K562 (cell line): Measurements from ENCODE around the gene CACNA1A. TPM values are rescaled to one million over a fixed set of nuclear protein-coding genes. Genes with fewer than 3 reads are reported as not detected.
A peak's percentile ranks its signal among the peaks of the same experiment; 100 is the strongest.

Source experiments
- ATAC-seq: fragments of 200-7000 bp; cut with Tn5 transposase; 3 replicates; pipeline ENCODE4 v1.9.1; 2020; ENCODE audit warnings: moderate library complexity
- BruUV-seq: library from RNA; stranded (reverse); fragments of 400-500 nt; replicated peaks from 2 replicates; lab custom pipeline; 2021; lab: Mats Ljungman, UMichigan
- CTCF ChIA-PET: fragments of 300-600 bp; formaldehyde crosslinking; extraction: SDS; loops from one replicate; lab custom pipeline; 2021; ENCODE audit warnings: low intra/inter-chr PET ratio; lab: Yijun Ruan, JAX
- POLR2A ChIA-PET: fragments of 300-600, 350-650 bp; sonication (Branson Sonifier 250); formaldehyde crosslinking; extraction: SDS; loops from one replicate; lab custom pipeline; 2021; ENCODE audit warnings: antibody characterized with exemption, inconsistent platforms; lab: Yijun Ruan, JAX
- DNase-seq, 4 experiments: peaks; one replicate each; pipeline versions ENCODE4 v3.0.0 to v3.0.0-alpha.2; 2011 to 2018; ENCODE audit warnings: low spot score in 3 of 4, mixed read lengths in 3 of 4; ENCODE audit errors: extremely low read depth in 1 of 4
- FAIRE-seq: peaks from 2 replicates; lab custom pipeline; 2011; peaks lifted over from hg19 to GRCh38; lab: Jason Lieb, UNC
- H2AFZ ChIP-seq: 2 replicates; pipeline ENCODE4 v1.6.0; 2011; ENCODE audit warnings: low read depth, low read length, control low read depth, inconsistent platforms
- H3K27ac ChIP-seq: fragments of 200-600 bp; 3 replicates; pipeline ENCODE4 v1.8.0; 2011; ENCODE audit warnings: low read depth, mild to moderate bottlenecking, control low read depth, inconsistent platforms, low read length, moderate library complexity, mixed read lengths; ENCODE audit errors: extremely low read depth
- H3K27me3 ChIP-seq, 2 experiments: fragments of 300-600 bp in 1 of 2; 2 replicates in 1 of 2; 3 replicates in 1 of 2; pipeline versions ENCODE4 v1.6.0 to v1.8.0; 2011; ENCODE audit warnings: inconsistent platforms in 2 of 2, low read length in 2 of 2, mild to moderate bottlenecking in 1 of 2, mixed read lengths in 1 of 2, moderate library complexity in 1 of 2; ENCODE audit not compliant: control insufficient read depth in 2 of 2, insufficient read depth in 2 of 2
- H3K36me3 ChIP-seq: fragments of 300-600 bp; 3 replicates; pipeline ENCODE4 v1.8.0; 2011; ENCODE audit warnings: mild to moderate bottlenecking, low read length, inconsistent platforms; ENCODE audit not compliant: control insufficient read depth, insufficient read depth
- H3K4me1 ChIP-seq, 2 experiments: fragments of 200-600 bp in 1 of 2; replicated peaks in 1 of 2; 2 replicates in 1 of 2; 3 replicates in 1 of 2; pipeline versions ENCODE4 v1.5.1 to v1.8.0; 2011; ENCODE audit warnings: inconsistent platforms in 2 of 2, low read length in 2 of 2, mild to moderate bottlenecking in 1 of 2, mixed read lengths in 1 of 2, moderate library complexity in 1 of 2; ENCODE audit not compliant: control insufficient read depth in 2 of 2, insufficient read depth in 2 of 2
- H3K4me2 ChIP-seq: 2 replicates; pipeline ENCODE4 v1.6.1; 2011; ENCODE audit warnings: low read length, control low read depth, inconsistent platforms, mixed read lengths; ENCODE audit not compliant: insufficient read depth
- H3K4me3 ChIP-seq: fragments of 200-600 bp; sonication (generic), shearing (Covaris generic); 2 replicates; pipeline ENCODE4 v1.5.1; 2016; ENCODE audit warnings: control low read depth, inconsistent platforms
- H3K79me2 ChIP-seq: fragments of 200-600 bp; 3 replicates; pipeline ENCODE4 v1.8.0; 2011; ENCODE audit warnings: low read length, inconsistent platforms; ENCODE audit not compliant: control insufficient read depth, insufficient read depth
- H3K9ac ChIP-seq, 2 experiments: 2 replicates each; pipeline versions ENCODE4 v1.6.0 to v1.6.1; 2011; ENCODE audit warnings: low read depth in 2 of 2, low read length in 2 of 2, control low read depth in 1 of 2, inconsistent platforms in 1 of 2, mild to moderate bottlenecking in 1 of 2, mixed read lengths in 1 of 2; ENCODE audit not compliant: insufficient read depth in 1 of 2
- H3K9me1 ChIP-seq: one replicate; pipeline ENCODE4 v1.6.0; 2011; ENCODE audit warnings: inconsistent platforms, mild to moderate bottlenecking, low read length, moderate library complexity; ENCODE audit not compliant: control insufficient read depth, insufficient read depth
- H3K9me3 ChIP-seq: replicated peaks from 2 replicates; pipeline ENCODE4 v1.5.1; 2011; ENCODE audit warnings: low read depth, low read length, inconsistent platforms; ENCODE audit not compliant: control insufficient read depth, insufficient read depth
- H4K20me1 ChIP-seq: replicated peaks from 2 replicates; pipeline ENCODE4 v1.6.1; 2011; ENCODE audit warnings: low read length, inconsistent platforms, mixed read lengths; ENCODE audit not compliant: control insufficient read depth, insufficient read depth
- CXXC5 ChIP-seq: fragments of 250-450 bp; sonication (Bioruptor Pico); IDR thresholded peaks from 2 replicates; pipeline ENCODE4 v1.8.0; 2022; ENCODE audit warnings: inconsistent platforms, mild to moderate bottlenecking, moderate library complexity
- NFIC ChIP-seq: fragments of 450-650 bp; IDR thresholded peaks from 2 replicates; pipeline ENCODE4 v1.6.1; 2017; ENCODE audit warnings: mild to moderate bottlenecking, inconsistent platforms
- RB1 ChIP-seq: fragments of 450-650 bp; IDR thresholded peaks from 2 replicates; pipeline ENCODE4 v1.6.1; 2017; ENCODE audit warnings: low read depth, mild to moderate bottlenecking
- RCOR1 ChIP-seq, 2 experiments: IDR thresholded peaks; 2 replicates each; pipeline ENCODE4 v1.6.1; 2012; ENCODE audit warnings: low read depth in 2 of 2, low read length in 2 of 2, borderline replicate concordance in 1 of 2, improper control_type of control experiment in 1 of 2
- SMC3 ChIP-seq: conservative IDR thresholded peaks from 2 replicates; pipeline ENCODE4 v1.6.1; 2011; ENCODE audit warnings: low read depth, low read length, improper control_type of control experiment; ENCODE audit not compliant: insufficient read depth
- ZNF124 ChIP-seq: sonication (generic); formaldehyde crosslinking; IDR thresholded peaks from 2 replicates; pipeline ENCODE4 v1.8.1; 2022; ENCODE audit warnings: missing genetic modification reagents
- WGBS: fragments of 100-300 bp; shearing (Covaris generic); methylation state at CpG from one replicate; pipeline ENCODE4 v1.1.6; 2016; ENCODE audit warnings: low coverage, mixed read lengths; ENCODE audit not compliant: insufficient coverage; ENCODE audit errors: missing lambda C conversion rate; 5-methylcytosine and 5-hydroxymethylcytosine counted together
- in situ Hi-C: fragments of 300-500 bp; cut with MboI; formaldehyde crosslinking; loops from 4 replicates; pipeline ENCODE4 v1.15.0; 2018; ENCODE audit warnings: inconsistent platforms, mixed read lengths
- intact Hi-C: fragments of 100-400 bp; cut with micrococcal nuclease; formaldehyde crosslinking; loops from 2 replicates; pipeline ENCODE4 v1.14.2; 2022
- polyA plus RNA-seq, 8 experiments: library from polyadenylated mRNA; depleted of rRNA in 4 of 8; stranded (reverse) in 5 of 8; unstranded in 3 of 8; fragments of >200 nt; fragmentation: Nextera tagmentation in 2 of 8; fragmentation: Illumina TruSeq in 1 of 8; extraction: Ambion mirVana in 2 of 8; extraction: Trizol in 1 of 8; gene quantifications; 2 replicates each; pipeline versions ENCODE4 v1.2.1 to v1.2.3, GENCODE V29; 2011 to 2014; ENCODE audit warnings: inconsistent platforms in 1 of 8, missing spikeins in 1 of 8
- total RNA-seq, 7 experiments: library from RNA; depleted of rRNA in 6 of 7; stranded (reverse); fragments of >200 nt in 6 of 7; fragmentation: Illumina TruSeq in 2 of 7; extraction: Trizol in 2 of 7; gene quantifications; 2 replicates each; pipeline versions ENCODE4 v1.2.1 to v1.2.3, GENCODE V29; 2011 to 2021; ENCODE audit warnings: low replicate concordance in 1 of 7
- TF ChIP-seq, protein P1 (sequence below): IDR thresholded peaks from 2 replicates; pipeline ENCODE4 v1.6.1; 2011; ENCODE audit warnings: borderline replicate concordance, low read depth, mild to moderate bottlenecking, moderate library complexity, low read length; ENCODE audit not compliant: insufficient read depth, poor library complexity, severe bottlenecking
- TF ChIP-seq, protein P2 (sequence below), 3 experiments: IDR thresholded peaks in 2 of 3; conservative IDR thresholded peaks in 1 of 3; 2 replicates each; pipeline ENCODE4 v1.5.1; 2011 to 2012; ENCODE audit warnings: low read length in 3 of 3, mild to moderate bottlenecking in 3 of 3, control low read depth in 2 of 3, improper control_type of control experiment in 1 of 3, inconsistent platforms in 1 of 3, low read depth in 1 of 3, mixed read lengths in 1 of 3, moderate library complexity in 1 of 3; ENCODE audit not compliant: insufficient read depth in 2 of 3
- TF ChIP-seq, protein P3 (sequence below): sonication (generic); formaldehyde crosslinking; IDR thresholded peaks from 2 replicates; pipeline ENCODE4 v1.8.0; 2023; ENCODE audit warnings: mild to moderate bottlenecking, missing genetic modification reagents

CACNA1A gene
- total and polyA plus RNA-seq, 9 of the 15 experiments (the other 6 are each of a cell fraction or from before 2014, with no cell fraction given), result 0.03 to 0.20 (median 0.09) TPM; not detected in 1

DNA sequence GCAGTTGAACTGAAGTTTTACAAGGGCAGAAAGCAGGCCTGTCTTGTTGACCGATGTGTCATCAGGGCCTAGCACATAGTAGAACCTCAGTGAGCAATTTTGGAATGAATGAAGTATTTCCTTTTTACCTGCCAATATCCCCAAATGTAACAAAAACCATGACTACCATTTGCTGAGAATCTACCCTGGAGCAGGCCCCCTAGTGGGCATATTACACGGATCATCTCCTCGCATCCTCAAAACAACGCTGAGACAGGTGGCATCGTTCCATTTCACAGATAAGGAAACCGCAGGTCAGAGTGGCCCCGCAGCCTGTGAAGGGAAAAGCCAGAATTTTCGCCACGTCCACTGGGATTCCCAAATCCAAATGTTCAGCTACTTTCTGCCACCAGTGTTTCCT, 77.9 kb downstream of the CACNA1A start:
- WGBS, result under 1% methylated on average over 9 of the region's 9 CpGs
- POLR2A ChIA-PET, result no interaction called here
- Histone ChIP-seq H3K4me2 (no peak overlapping the region), H3K36me3 (no peaks in the 10 kb centered on the region), H2AFZ (no peak overlapping the region), H3K4me1 (no peaks in the 10 kb centered on the region; a peak in 2 of 5 replicates), H3K9me3 (no peaks in the 10 kb centered on the region), H3K27me3 (peaks cover 0 to 5% of the 10 kb centered on the region in 2 experiments; a peak in 1 of 5 replicates), H3K9me1 (no peaks in the 10 kb centered on the region), H3K79me2 (no peaks in the 10 kb centered on the region), H3K27ac (no peak overlapping the region), H3K4me3 (no peak overlapping the region), H4K20me1 (no peaks in the 10 kb centered on the region), H3K9ac (no peak overlapping the region)
- ATAC-seq, result peak; percentile 82
- peak; percentile 75 for FAIRE-seq
- in situ Hi-C loops, result loop anchor here (10.0 kb wide), 1 partner anchor 454 kb away; no protein-coding TSS in a partner anchor
- DNase-seq, result peak; percentile 32 to 64 (median 48)
- intact Hi-C loops, result no loop called here
- CTCF ChIA-PET, result interaction anchor here (1.6 to 4.8 kb wide), 3 partner anchors 61 to 463 kb away, joined by 6 to 53 read pairs (median 34); no protein-coding TSS in a partner anchor
- no TSS peak for BruUV-seq
- 0 out of 2 replicates have a peak, but pooled peaks have one; percentile 22 for TF ChIP-seq SMC3
- 0 out of 2 replicates have a peak, but pooled peaks have one; percentile 17 for TF ChIP-seq RB1
- peak; percentile 29; the same call in 1 of the 2 replicates for TF ChIP-seq NFIC
- TF ChIP-seq CXXC5, result peak; percentile 32; the same call in 1 of the 2 replicates
- TF ChIP-seq RCOR1 (IDR thresholded peaks at IDR 0.05; ENCODE audit: borderline replicate concordance in 1 of 2, low read depth in 2 of 2, low read length in 2 of 2), result peak in 1 of 2 experiments; percentile 72; a peak in 2 of 4 replicates
- TF ChIP-seq, protein P1, sequence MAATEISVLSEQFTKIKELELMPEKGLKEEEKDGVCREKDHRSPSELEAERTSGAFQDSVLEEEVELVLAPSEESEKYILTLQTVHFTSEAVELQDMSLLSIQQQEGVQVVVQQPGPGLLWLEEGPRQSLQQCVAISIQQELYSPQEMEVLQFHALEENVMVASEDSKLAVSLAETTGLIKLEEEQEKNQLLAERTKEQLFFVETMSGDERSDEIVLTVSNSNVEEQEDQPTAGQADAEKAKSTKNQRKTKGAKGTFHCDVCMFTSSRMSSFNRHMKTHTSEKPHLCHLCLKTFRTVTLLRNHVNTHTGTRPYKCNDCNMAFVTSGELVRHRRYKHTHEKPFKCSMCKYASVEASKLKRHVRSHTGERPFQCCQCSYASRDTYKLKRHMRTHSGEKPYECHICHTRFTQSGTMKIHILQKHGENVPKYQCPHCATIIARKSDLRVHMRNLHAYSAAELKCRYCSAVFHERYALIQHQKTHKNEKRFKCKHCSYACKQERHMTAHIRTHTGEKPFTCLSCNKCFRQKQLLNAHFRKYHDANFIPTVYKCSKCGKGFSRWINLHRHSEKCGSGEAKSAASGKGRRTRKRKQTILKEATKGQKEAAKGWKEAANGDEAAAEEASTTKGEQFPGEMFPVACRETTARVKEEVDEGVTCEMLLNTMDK, result peak; percentile 51
- TF ChIP-seq, protein P2, sequence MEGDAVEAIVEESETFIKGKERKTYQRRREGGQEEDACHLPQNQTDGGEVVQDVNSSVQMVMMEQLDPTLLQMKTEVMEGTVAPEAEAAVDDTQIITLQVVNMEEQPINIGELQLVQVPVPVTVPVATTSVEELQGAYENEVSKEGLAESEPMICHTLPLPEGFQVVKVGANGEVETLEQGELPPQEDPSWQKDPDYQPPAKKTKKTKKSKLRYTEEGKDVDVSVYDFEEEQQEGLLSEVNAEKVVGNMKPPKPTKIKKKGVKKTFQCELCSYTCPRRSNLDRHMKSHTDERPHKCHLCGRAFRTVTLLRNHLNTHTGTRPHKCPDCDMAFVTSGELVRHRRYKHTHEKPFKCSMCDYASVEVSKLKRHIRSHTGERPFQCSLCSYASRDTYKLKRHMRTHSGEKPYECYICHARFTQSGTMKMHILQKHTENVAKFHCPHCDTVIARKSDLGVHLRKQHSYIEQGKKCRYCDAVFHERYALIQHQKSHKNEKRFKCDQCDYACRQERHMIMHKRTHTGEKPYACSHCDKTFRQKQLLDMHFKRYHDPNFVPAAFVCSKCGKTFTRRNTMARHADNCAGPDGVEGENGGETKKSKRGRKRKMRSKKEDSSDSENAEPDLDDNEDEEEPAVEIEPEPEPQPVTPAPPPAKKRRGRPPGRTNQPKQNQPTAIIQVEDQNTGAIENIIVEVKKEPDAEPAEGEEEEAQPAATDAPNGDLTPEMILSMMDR (IDR thresholded peaks at IDR 0.05 in 2 of 3, conservative IDR thresholded peaks at IDR 0.05 in 1 of 3; ENCODE audit: insufficient read depth in 2 of 3, low read depth in 1 of 3, low read length in 3 of 3), result peak; percentile 71 to 78 (median 73)
- TF ChIP-seq, protein P3, sequence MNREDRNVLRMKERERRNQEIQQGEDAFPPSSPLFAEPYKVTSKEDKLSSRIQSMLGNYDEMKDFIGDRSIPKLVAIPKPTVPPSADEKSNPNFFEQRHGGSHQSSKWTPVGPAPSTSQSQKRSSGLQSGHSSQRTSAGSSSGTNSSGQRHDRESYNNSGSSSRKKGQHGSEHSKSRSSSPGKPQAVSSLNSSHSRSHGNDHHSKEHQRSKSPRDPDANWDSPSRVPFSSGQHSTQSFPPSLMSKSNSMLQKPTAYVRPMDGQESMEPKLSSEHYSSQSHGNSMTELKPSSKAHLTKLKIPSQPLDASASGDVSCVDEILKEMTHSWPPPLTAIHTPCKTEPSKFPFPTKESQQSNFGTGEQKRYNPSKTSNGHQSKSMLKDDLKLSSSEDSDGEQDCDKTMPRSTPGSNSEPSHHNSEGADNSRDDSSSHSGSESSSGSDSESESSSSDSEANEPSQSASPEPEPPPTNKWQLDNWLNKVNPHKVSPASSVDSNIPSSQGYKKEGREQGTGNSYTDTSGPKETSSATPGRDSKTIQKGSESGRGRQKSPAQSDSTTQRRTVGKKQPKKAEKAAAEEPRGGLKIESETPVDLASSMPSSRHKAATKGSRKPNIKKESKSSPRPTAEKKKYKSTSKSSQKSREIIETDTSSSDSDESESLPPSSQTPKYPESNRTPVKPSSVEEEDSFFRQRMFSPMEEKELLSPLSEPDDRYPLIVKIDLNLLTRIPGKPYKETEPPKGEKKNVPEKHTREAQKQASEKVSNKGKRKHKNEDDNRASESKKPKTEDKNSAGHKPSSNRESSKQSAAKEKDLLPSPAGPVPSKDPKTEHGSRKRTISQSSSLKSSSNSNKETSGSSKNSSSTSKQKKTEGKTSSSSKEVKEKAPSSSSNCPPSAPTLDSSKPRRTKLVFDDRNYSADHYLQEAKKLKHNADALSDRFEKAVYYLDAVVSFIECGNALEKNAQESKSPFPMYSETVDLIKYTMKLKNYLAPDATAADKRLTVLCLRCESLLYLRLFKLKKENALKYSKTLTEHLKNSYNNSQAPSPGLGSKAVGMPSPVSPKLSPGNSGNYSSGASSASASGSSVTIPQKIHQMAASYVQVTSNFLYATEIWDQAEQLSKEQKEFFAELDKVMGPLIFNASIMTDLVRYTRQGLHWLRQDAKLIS, result no peak
- no peak for TF ChIP-seq ZNF124 (CRISPR knock-in tag)
